Parathyroid adenoma (tissue), 2 donors: ENCODE results near the gene PPP2R5E.

Experiments used
- H2AFZ ChIP-seq: fragments of 300-600 bp; sonication (generic); one replicate; pipeline ENCODE4 v1.7.0; 2017; ENCODE audit warnings: antibody characterized with exemption, mild to moderate bottlenecking
- H3K27ac ChIP-seq: fragments of 300-600 bp; sonication (generic); one replicate; pipeline ENCODE4 v1.7.0; 2017
- H3K27me3 ChIP-seq: fragments of 300-600 bp; sonication (generic); one replicate; pipeline ENCODE4 v1.7.0; 2017; ENCODE audit warnings: low read length; ENCODE audit not compliant: control insufficient read depth, insufficient read depth
- H3K36me3 ChIP-seq: fragments of 300-600 bp; sonication (generic); one replicate; pipeline ENCODE4 v1.7.0; 2017; ENCODE audit warnings: low read length; ENCODE audit not compliant: control insufficient read depth, insufficient read depth
- H3K4me1 ChIP-seq: fragments of 300-600 bp; sonication (generic); one replicate; pipeline ENCODE4 v1.7.0; 2017; ENCODE audit warnings: control low read depth
- H3K4me2 ChIP-seq: fragments of 300-600 bp; sonication (generic); one replicate; pipeline ENCODE4 v1.7.0; 2017; ENCODE audit warnings: low read length
- H3K4me3 ChIP-seq: fragments of 300-600 bp; sonication (generic); one replicate; pipeline ENCODE4 v1.7.0; 2017; ENCODE audit warnings: low read depth, low read length
- H3K79me2 ChIP-seq: fragments of 300-600 bp; sonication (generic); one replicate; pipeline ENCODE4 v1.7.0; 2017; ENCODE audit warnings: control low read depth
- H3K9ac ChIP-seq: fragments of 300-600 bp; sonication (generic); one replicate; pipeline ENCODE4 v1.7.0; 2017; ENCODE audit warnings: mild to moderate bottlenecking
- H3K9me3 ChIP-seq: fragments of 300-600 bp; sonication (generic); one replicate; pipeline ENCODE4 v1.7.0; 2017; ENCODE audit warnings: low read length; ENCODE audit not compliant: control insufficient read depth
- CTCF ChIP-seq: fragments of 300-600 bp; sonication (generic); IDR thresholded peaks from one replicate; pipeline ENCODE4 v1.7.0; 2017; ENCODE audit warnings: antibody characterized with exemption, mild to moderate bottlenecking
- donor health status: primary hyperparathyroidism.

Gene PPP2R5E

GRCh38 chr14:63345826-63346225, 197.4 kb downstream of the PPP2R5E start:
- Histone ChIP-seq H3K36me3 (no peaks in the 10 kb centered on the region), H3K27me3 (no peaks in the 10 kb centered on the region), H3K4me2 (no peak overlapping the region), H3K79me2 (no peaks in the 10 kb centered on the region), H3K27ac (no peak overlapping the region), H2AFZ (no peak overlapping the region), H3K9me3 (no peaks in the 10 kb centered on the region), H3K4me1 (no peaks in the 10 kb centered on the region), H3K9ac (no peak overlapping the region), H3K4me3 (no peak overlapping the region)
- TF ChIP-seq CTCF, result no peak

- Histone ChIP-seq H3K9me3 (no peaks in the 10 kb centered on the region), H3K9ac (no peak overlapping the region), H2AFZ (no peak overlapping the region), H3K4me1 (no peaks in the 10 kb centered on the region), H3K36me3 (no peaks in the 10 kb centered on the region), H3K27me3 (no peaks in the 10 kb centered on the region), H3K27ac (no peak overlapping the region), H3K4me2 (no peak overlapping the region), H3K4me3 (no peak overlapping the region), H3K79me2 (no peaks in the 10 kb centered on the region)
- no peak for TF ChIP-seq CTCF
Measured at GRCh38 chr14:63344336-63344735, 198.8 kb downstream of the PPP2R5E start.

- Histone ChIP-seq H3K4me1 (no peaks in the 10 kb centered on the region), H3K79me2 (no peaks in the 10 kb centered on the region), H3K9ac (no peak overlapping the region), H3K4me3 (no peak overlapping the region), H2AFZ (no peak overlapping the region), H3K36me3 (no peaks in the 10 kb centered on the region), H3K4me2 (no peak overlapping the region), H3K27ac (no peak overlapping the region), H3K27me3 (no peaks in the 10 kb centered on the region), H3K9me3 (no peaks in the 10 kb centered on the region)
- TF ChIP-seq CTCF, result no peak
Measured at GRCh38 chr14:63343878-63344277, 199.3 kb downstream of the PPP2R5E start.

GRCh38 chr14:63342371-63342770, 200.8 kb downstream of the PPP2R5E start:
- H3K4me3 ChIP-seq, result no peak overlapping the region
- TF ChIP-seq CTCF, result no peak
- no peak overlapping the region for H3K9ac ChIP-seq
- no peak overlapping the region for H3K4me2 ChIP-seq
- no peaks in the 10 kb centered on the region for H3K4me1 ChIP-seq
- no peak overlapping the region for H3K27ac ChIP-seq
- no peaks in the 10 kb centered on the region for H3K9me3 ChIP-seq
- no peaks in the 10 kb centered on the region for H3K27me3 ChIP-seq
- no peaks in the 10 kb centered on the region for H3K79me2 ChIP-seq
- no peak overlapping the region for H2AFZ ChIP-seq
- no peaks in the 10 kb centered on the region for H3K36me3 ChIP-seq
